Measurements from ENCODE around the gene NOPCHAP1. TPM values are rescaled to one million over a fixed set of nuclear protein-coding genes. Genes with fewer than 3 reads are reported as not detected.

NOPCHAP1 gene
- 1 to 10 TPM; 3.3 to 6.9 (median 4.5) TPM for total RNA-seq

GRCh38 chr12:104986022-104986941 lies at the start of gene NOPCHAP1:
Gene NOPCHAP1 (plus strand): TSS chr12:104986316. CDS start chr12:104986353, 37 bp downstream.
- Histone ChIP-seq H3K4me1 (peaks cover 5 to 23% (median 8%) of the 10 kb centered on the region in 3 donors), H3K9me3 (no peaks in the 10 kb centered on the region), H3K4me3 (peak within 1 kb of the TSS; percentile 82 to 96), H3K27ac (peak within 1 kb of the TSS; percentile 30 to 83 (median 78)), H3K36me3 (peaks cover 0 to 28% of the 10 kb centered on the region in 2 donors), H3K27me3 (no peaks in the 10 kb centered on the region)
- ATAC-seq = peak; percentile 100
- TF ChIP-seq CTCF (IDR thresholded peaks at IDR 0.05) = peak in 1 of 4 experiments; percentile 11
- peak; percentile 30 to 45 for TF ChIP-seq POLR2A (IDR thresholded peaks at IDR 0.05)
- peak; percentile 56 for TF ChIP-seq POLR2AphosphoS5 (IDR thresholded peaks at IDR 0.05)
- TF ChIP-seq EP300 (IDR thresholded peaks at IDR 0.05) = no peak
- 0 to 2% methylated on average over 15 to 20 of the region's 59 CpGs for WGBS, 2 donors (ENCODE audit: low coverage in 1 of 2)

- TF ChIP-seq POLR2AphosphoS5 (IDR thresholded peaks at IDR 0.05) (no peak), CTCF (IDR thresholded peaks at IDR 0.05) (no peak), POLR2A (IDR thresholded peaks at IDR 0.05) (no peak), EP300 (IDR thresholded peaks at IDR 0.05) (no peak)
- Histone ChIP-seq H3K4me1 (no peaks in the 10 kb centered on the region), H3K27ac (no peak overlapping the region), H3K27me3 (no peaks in the 10 kb centered on the region), H3K9me3 (peaks cover 0 to 3% (median 0%) of the 10 kb centered on the region in 3 donors), H3K4me3 (no peak overlapping the region), H3K36me3 (no peaks in the 10 kb centered on the region)
- no peak for ATAC-seq
- WGBS, 2 donors (ENCODE audit: low coverage in 1 of 2) = 70% methylated on average over 3 of the region's 3 CpGs; no CpG with 5 or more reads in 1 of the 2 donors
These were observed 47.7 kb upstream of the NOPCHAP1 start for GRCh38 chr12:104938371-104938770.

GRCh38 chr12:104939089-104939488 lies 47.0 kb upstream of the NOPCHAP1 start:
- peaks cover 0 to 10% (median 0%) of the 10 kb centered on the region in 3 donors for H3K9me3 ChIP-seq
- no peaks in the 10 kb centered on the region for H3K4me1 ChIP-seq
- H3K36me3 ChIP-seq = no peaks in the 10 kb centered on the region
- no peak for ATAC-seq
- H3K27me3 ChIP-seq = no peaks in the 10 kb centered on the region
- TF ChIP-seq POLR2A (IDR thresholded peaks at IDR 0.05) = no peak
- TF ChIP-seq CTCF (IDR thresholded peaks at IDR 0.05) = no peak
- no peak for TF ChIP-seq POLR2AphosphoS5 (IDR thresholded peaks at IDR 0.05)
- 90 to 100% methylated on average over 1 to 2 of the region's 2 CpGs for WGBS, 2 donors (ENCODE audit: low coverage in 1 of 2)
- no peak overlapping the region for H3K27ac ChIP-seq
- H3K4me3 ChIP-seq = no peak overlapping the region

GRCh38 chr12:104941454-104941853 lies 44.7 kb upstream of the NOPCHAP1 start:
- no peak overlapping the region for H3K27ac ChIP-seq
- no peak for TF ChIP-seq POLR2AphosphoS5 (IDR thresholded peaks at IDR 0.05)
- no peak for TF ChIP-seq EP300 (IDR thresholded peaks at IDR 0.05)
- no peak for TF ChIP-seq CTCF (IDR thresholded peaks at IDR 0.05)
- no peaks in the 10 kb centered on the region for H3K4me1 ChIP-seq
- no peak overlapping the region for H3K4me3 ChIP-seq
- H3K27me3 ChIP-seq = no peaks in the 10 kb centered on the region
- no peak for ATAC-seq
- H3K36me3 ChIP-seq = no peaks in the 10 kb centered on the region
- H3K9me3 ChIP-seq = peaks cover 0 to 11% (median 0%) of the 10 kb centered on the region in 3 donors
- 58 to 75% methylated on average over 3 of the region's 3 CpGs for WGBS, 2 donors (ENCODE audit: low coverage in 1 of 2)
